ENCODE data around the gene OR9A2. TPM values are rescaled to one million over a fixed set of nuclear protein-coding genes. Genes with fewer than 3 reads are reported as not detected.

OR9A2 gene
- total RNA-seq, 1 experiment from 2014 or later = not detected

DNA sequence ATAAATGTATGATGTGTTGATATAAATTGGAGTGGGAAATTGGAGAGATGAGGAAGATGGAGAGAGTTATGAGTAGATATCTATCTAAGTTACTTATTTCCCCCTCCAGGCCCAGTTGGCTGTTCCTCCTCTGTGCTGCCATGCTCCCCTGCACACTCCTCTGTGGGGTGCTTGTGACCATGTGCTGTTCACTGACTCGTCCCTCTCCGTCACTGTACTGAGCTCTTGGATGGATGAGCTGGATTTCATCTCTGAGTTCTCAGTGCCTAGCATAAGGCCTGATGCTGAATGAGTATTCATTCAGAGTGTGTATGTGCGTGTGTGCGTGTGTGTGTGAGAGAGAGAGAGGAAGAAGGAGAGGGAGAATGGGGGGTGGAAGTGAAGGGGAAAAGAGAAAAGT is 14.5 kb downstream of the OR9A2 start:
- Histone ChIP-seq H3K79me2 (ENCODE audit: insufficient read depth, low read length) (no peaks in the 10 kb centered on the region), H3K4me1 (ENCODE audit: insufficient read depth, low read length) (no peaks in the 10 kb centered on the region), H4K91ac (ENCODE audit: insufficient read length, low read depth, low read length) (no peak overlapping the region), H2AK5ac (ENCODE audit: insufficient read length, low read length) (no peak overlapping the region), H2BK120ac (ENCODE audit: low read depth, low read length, poor library complexity, severe bottlenecking) (no peak overlapping the region), H3K14ac (ENCODE audit: insufficient read depth, low read length) (no peak overlapping the region), H3K23ac (ENCODE audit: insufficient read length, low read depth, low read length) (no peak overlapping the region), H3K9ac (ENCODE audit: extremely low read depth, insufficient read length, low read length) (no peak overlapping the region), H4K5ac (ENCODE audit: insufficient read length, low read depth, low read length) (no peak overlapping the region), H3K18ac (ENCODE audit: insufficient read length, low read depth, low read length) (no peak overlapping the region), H3K9me3 (ENCODE audit: control insufficient read depth, low read depth, low read length) (no peaks in the 10 kb centered on the region), H2BK20ac (ENCODE audit: low read depth, low read length, poor library complexity, severe bottlenecking) (no peak overlapping the region), H4K8ac (replicated peaks; ENCODE audit: insufficient read length, low read depth, low read length) (no peak overlapping the region), H2AFZ (ENCODE audit: low read length) (no peak overlapping the region), H3K79me1 (ENCODE audit: insufficient read depth, low read depth, low read length, poor library complexity, severe bottlenecking) (no peaks in the 10 kb centered on the region), H3T11ph (ENCODE audit: low read length) (no peak overlapping the region), H3K27ac (ENCODE audit: insufficient read length, low read depth, low read length) (no peak overlapping the region), H2BK5ac (ENCODE audit: insufficient read length, low read length) (no peak overlapping the region), H3K27me3 (ENCODE audit: insufficient read depth, low read length) (no peaks in the 10 kb centered on the region), H2BK15ac (ENCODE audit: low read depth, low read length) (no peak overlapping the region), H2BK12ac (ENCODE audit: insufficient read length, low read depth, low read length) (no peak overlapping the region), H4K20me1 (ENCODE audit: control insufficient read depth, insufficient read depth, insufficient read length) (no peaks in the 10 kb centered on the region), H3K4me2 (ENCODE audit: insufficient read depth, insufficient read length, low read length) (no peak overlapping the region), H3K56ac (ENCODE audit: insufficient read length, low read depth, low read length) (no peak overlapping the region), H3K4ac (ENCODE audit: low read depth, low read length) (no peak overlapping the region), H3K23me2 (ENCODE audit: insufficient read length, low read depth, low read length, poor library complexity, severe bottlenecking) (no peaks in the 10 kb centered on the region)
- H3K27ac Mint-ChIP-seq = no peak overlapping the region
- TF ChIP-seq, protein P1, sequence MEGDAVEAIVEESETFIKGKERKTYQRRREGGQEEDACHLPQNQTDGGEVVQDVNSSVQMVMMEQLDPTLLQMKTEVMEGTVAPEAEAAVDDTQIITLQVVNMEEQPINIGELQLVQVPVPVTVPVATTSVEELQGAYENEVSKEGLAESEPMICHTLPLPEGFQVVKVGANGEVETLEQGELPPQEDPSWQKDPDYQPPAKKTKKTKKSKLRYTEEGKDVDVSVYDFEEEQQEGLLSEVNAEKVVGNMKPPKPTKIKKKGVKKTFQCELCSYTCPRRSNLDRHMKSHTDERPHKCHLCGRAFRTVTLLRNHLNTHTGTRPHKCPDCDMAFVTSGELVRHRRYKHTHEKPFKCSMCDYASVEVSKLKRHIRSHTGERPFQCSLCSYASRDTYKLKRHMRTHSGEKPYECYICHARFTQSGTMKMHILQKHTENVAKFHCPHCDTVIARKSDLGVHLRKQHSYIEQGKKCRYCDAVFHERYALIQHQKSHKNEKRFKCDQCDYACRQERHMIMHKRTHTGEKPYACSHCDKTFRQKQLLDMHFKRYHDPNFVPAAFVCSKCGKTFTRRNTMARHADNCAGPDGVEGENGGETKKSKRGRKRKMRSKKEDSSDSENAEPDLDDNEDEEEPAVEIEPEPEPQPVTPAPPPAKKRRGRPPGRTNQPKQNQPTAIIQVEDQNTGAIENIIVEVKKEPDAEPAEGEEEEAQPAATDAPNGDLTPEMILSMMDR (conservative IDR thresholded peaks at IDR 0.05) = no peak
- no peak for DNase-seq
- peaks cover 4 to 6% of the 10 kb centered on the region in 2 experiments; a peak in 1 of 4 replicates for H3K4me1 Mint-ChIP-seq
- 100% methylated on average over 2 of the region's 4 CpGs for WGBS (ENCODE audit: extremely low coverage, insufficient read length, low lambda C conversion rate)
- no peaks in the 10 kb centered on the region for H3K9me3 Mint-ChIP-seq
- peaks cover 1% of the 10 kb centered on the region for H3K27me3 Mint-ChIP-seq (ENCODE audit: low read depth)
- H3K4me3 Mint-ChIP-seq = no peak overlapping the region
- H3K36me3 Mint-ChIP-seq (ENCODE audit: insufficient read depth in 1 of 3, low read depth in 3 of 3) = no peaks in the 10 kb centered on the region

All from H9 (cell line).